HCT116 (cell line): ENCODE results near the gene SDK2. TPM values are rescaled to one million over a fixed set of nuclear protein-coding genes. Genes with fewer than 3 reads are reported as not detected.
A peak's percentile ranks its signal among the peaks of the same experiment; 100 is the strongest.

ENCODE experiments used
- ATAC-seq: fragments of 200-7000 bp; cut with Tn5 transposase; 2 replicates; pipeline ENCODE4 v1.9.1; 2020; ENCODE audit warnings: mild to moderate bottlenecking, moderate library complexity
- BruUV-seq: library from RNA; stranded (reverse); fragments of 400-500 nt; replicated peaks from 2 replicates; lab custom pipeline; 2021; lab: Mats Ljungman, UMichigan
- CTCF ChIA-PET: fragments of 300-600 bp; sonication (Branson Sonifier 250); formaldehyde crosslinking; loops from one replicate; lab custom pipeline; 2021; ENCODE audit warnings: antibody characterized with exemption; lab: Charles Lee
- POLR2A ChIA-PET: fragments of 300-600, 350-600 bp; sonication (Branson Sonifier 250); formaldehyde crosslinking; loops from one replicate; lab custom pipeline; 2021; ENCODE audit warnings: antibody characterized with exemption; lab: Charles Lee
- RAD21 ChIA-PET, 2 experiments: fragments of 300-600 bp; sonication (Branson Sonifier 250); formaldehyde crosslinking; loops; one replicate each; lab custom pipeline; 2023; ENCODE audit warnings: low total read pairs in 2 of 2; ENCODE audit not compliant: uncharacterized antibody in 2 of 2, unreplicated experiment in 2 of 2, low non-redundant PET in 1 of 2; lab: Charles Lee
- DNase-seq: peaks from one replicate; pipeline ENCODE4 v3.0.0-alpha.2; 2010; ENCODE audit warnings: low read depth, low spot score
- H2AFZ ChIP-seq: fragments of 200-600 bp; shearing (Covaris generic), sonication (generic); 2 replicates; pipeline ENCODE4 v1.6.1; 2017; ENCODE audit warnings: low read depth, mixed run types, mixed read lengths, antibody characterized with exemption, low read length; ENCODE audit not compliant: poor library complexity, severe bottlenecking
- H3K27ac ChIP-seq: 2 replicates; pipeline ENCODE4 v1.5.1; 2012; ENCODE audit warnings: low read depth, low read length
- H3K27me3 ChIP-seq: fragments of 200-600 bp; sonication (generic); 2 replicates; pipeline ENCODE4 v1.6.1; 2016; ENCODE audit warnings: mixed run types, low read length, mixed read lengths; ENCODE audit not compliant: insufficient read depth
- H3K36me3 ChIP-seq, 2 experiments: fragments of 200-500 bp in 1 of 2; fragments of 200-600 bp in 1 of 2; sonication (Bioruptor generic) in 1 of 2; sonication (generic) in 1 of 2; 2 replicates each; pipeline versions ENCODE4 v1.5.1 to v1.6.1; 2014 to 2016; ENCODE audit warnings: low read length in 2 of 2, inconsistent platforms in 1 of 2, mixed read lengths in 1 of 2, mixed run types in 1 of 2; ENCODE audit not compliant: insufficient read depth in 2 of 2, control insufficient read depth in 1 of 2
- H3K4me1 ChIP-seq, 2 experiments: fragments of 200-600 bp in 1 of 2; sonication (generic) in 1 of 2; 2 replicates each; pipeline versions ENCODE4 v1.5.1 to v1.6.1; 2012 to 2017; ENCODE audit warnings: low read length in 2 of 2, inconsistent platforms in 1 of 2, mild to moderate bottlenecking in 1 of 2, mixed read lengths in 1 of 2, mixed run types in 1 of 2, moderate library complexity in 1 of 2; ENCODE audit not compliant: insufficient read depth in 2 of 2, control insufficient read depth in 1 of 2
- H3K4me2 ChIP-seq: fragments of 200-600 bp; sonication (generic); 2 replicates; pipeline ENCODE4 v1.6.1; 2017; ENCODE audit warnings: mixed run types, low read length, mixed read lengths
- H3K4me3 ChIP-seq, 2 experiments: fragments of 200-600 bp in 1 of 2; sonication (generic) in 1 of 2; replicated peaks in 1 of 2; 2 replicates each; pipeline ENCODE4 v1.5.1; 2011 to 2016; ENCODE audit warnings: low read length in 2 of 2, control low read depth in 1 of 2, low read depth in 1 of 2, mild to moderate bottlenecking in 1 of 2, mixed read lengths in 1 of 2, mixed run types in 1 of 2
- H3K79me2 ChIP-seq: fragments of 200-600 bp; sonication (generic); 2 replicates; pipeline ENCODE4 v1.6.1; 2017; ENCODE audit warnings: mild to moderate bottlenecking, mixed run types, low read length, moderate library complexity, mixed read lengths; ENCODE audit not compliant: insufficient read depth
- H3K9ac ChIP-seq: fragments of 200-600 bp; sonication (generic); 2 replicates; pipeline ENCODE4 v1.6.1; 2016; ENCODE audit warnings: low read length, mixed read lengths
- H3K9me2 ChIP-seq: fragments of 200-600 bp; sonication (generic), shearing (Covaris generic); 2 replicates; pipeline ENCODE4 v1.6.1; 2017; ENCODE audit warnings: mixed run types, mild to moderate bottlenecking, moderate library complexity; ENCODE audit not compliant: insufficient read depth
- H3K9me3 ChIP-seq, 2 experiments: fragments of 200-500 bp in 1 of 2; fragments of 200-600 bp in 1 of 2; sonication (Bioruptor generic) in 1 of 2; sonication (generic) in 1 of 2; 2 replicates each; pipeline ENCODE4 v1.6.1; 2014 to 2017; ENCODE audit warnings: low read length in 2 of 2, mixed read lengths in 2 of 2, inconsistent platforms in 1 of 2, low read depth in 1 of 2, mild to moderate bottlenecking in 1 of 2, mixed run types in 1 of 2, moderate library complexity in 1 of 2; ENCODE audit not compliant: control insufficient read depth in 1 of 2, insufficient read depth in 1 of 2
- H4K20me1 ChIP-seq: fragments of 200-600 bp; sonication (generic), shearing (Covaris generic); 2 replicates; pipeline ENCODE4 v1.6.1; 2017; ENCODE audit warnings: mixed run types, mild to moderate bottlenecking, moderate library complexity; ENCODE audit not compliant: insufficient read depth
- ATF3 ChIP-seq: IDR thresholded peaks from 2 replicates; pipeline ENCODE4 v1.6.1; 2012
- CBX3 ChIP-seq: IDR thresholded peaks from 2 replicates; pipeline ENCODE4 v1.6.1; 2012; ENCODE audit warnings: low read depth
- CEBPB ChIP-seq: IDR thresholded peaks from 2 replicates; pipeline ENCODE4 v1.6.1; 2012; ENCODE audit warnings: low read depth
- EGR1 ChIP-seq: IDR thresholded peaks from 2 replicates; pipeline ENCODE4 v1.6.1; 2012; ENCODE audit warnings: low read depth
- ELF1 ChIP-seq: IDR thresholded peaks from 2 replicates; pipeline ENCODE4 v1.6.1; 2012; ENCODE audit warnings: low read depth, borderline replicate concordance
- EZH2 ChIP-seq: fragments of 200-600 bp; sonication (generic); IDR thresholded peaks from 2 replicates; pipeline ENCODE4 v1.6.1; 2017; ENCODE audit warnings: antibody characterized with exemption, mixed run types
- EZH2phosphoT487 ChIP-seq: fragments of 200-600 bp; IDR thresholded peaks from 2 replicates; pipeline ENCODE4 v1.6.1; 2018; ENCODE audit warnings: antibody characterized with exemption, borderline replicate concordance
- FOSL1 ChIP-seq: IDR thresholded peaks from 2 replicates; pipeline ENCODE4 v1.6.1; 2012; ENCODE audit warnings: low read depth
- JUND ChIP-seq: IDR thresholded peaks from 2 replicates; pipeline ENCODE4 v1.6.1; 2012
- POLR2A ChIP-seq: IDR thresholded peaks from 2 replicates; pipeline ENCODE4 v1.7.0; 2011; ENCODE audit warnings: borderline replicate concordance; ENCODE audit not compliant: insufficient read depth, insufficient read length; ENCODE audit errors: extremely low read depth
- RAD21 ChIP-seq: IDR thresholded peaks from 2 replicates; pipeline ENCODE4 v1.6.1; 2012; ENCODE audit warnings: low read depth, mild to moderate bottlenecking
- REST ChIP-seq: IDR thresholded peaks from 2 replicates; pipeline ENCODE4 v1.6.1; 2012; ENCODE audit warnings: low read depth
- SIN3A ChIP-seq: IDR thresholded peaks from 2 replicates; pipeline ENCODE4 v1.6.1; 2012; ENCODE audit warnings: low read depth
- SP1 ChIP-seq: IDR thresholded peaks from 2 replicates; pipeline ENCODE4 v1.6.1; 2012; ENCODE audit warnings: low read depth
- SRF ChIP-seq: IDR thresholded peaks from 2 replicates; pipeline ENCODE4 v1.6.1; 2012; ENCODE audit warnings: low read depth
- TCF7L2 ChIP-seq: IDR thresholded peaks from 2 replicates; pipeline ENCODE4 v1.7.0; 2011; ENCODE audit warnings: borderline replicate concordance, inconsistent platforms; ENCODE audit not compliant: insufficient read depth, insufficient read length; ENCODE audit errors: extremely low read depth
- YY1 ChIP-seq: IDR thresholded peaks from 2 replicates; pipeline ENCODE4 v1.6.1; 2011; ENCODE audit warnings: low read length, low read depth, moderate library complexity, mild to moderate bottlenecking; ENCODE audit not compliant: insufficient replicate concordance; ENCODE audit errors: extremely low read depth
- ZFX ChIP-seq: fragments of 450-650 bp; IDR thresholded peaks from 2 replicates; pipeline ENCODE4 v1.6.1; 2017
- intact Hi-C: fragments of 100-400 bp; cut with micrococcal nuclease; formaldehyde crosslinking; loops from 2 replicates; pipeline ENCODE4 v1.10.0; 2022
- total RNA-seq: library from RNA; stranded (reverse); gene quantifications from one replicate; pipeline ENCODE4 v1.2.1, GENCODE V29; 2021; ENCODE audit not compliant: unreplicated experiment
- TF ChIP-seq, protein P1 (sequence below), 3 experiments: fragments of 200-600 bp in 1 of 3; sonication (generic) in 1 of 3; IDR thresholded peaks in 2 of 3; conservative IDR thresholded peaks in 1 of 3; 2 replicates each; pipeline ENCODE4 v1.5.1; 2012 to 2017; ENCODE audit warnings: low read depth in 2 of 3, low read length in 2 of 3, antibody characterized with exemption in 1 of 3, borderline replicate concordance in 1 of 3, control low read depth in 1 of 3, mild to moderate bottlenecking in 1 of 3, mixed read lengths in 1 of 3, mixed run types in 1 of 3, moderate library complexity in 1 of 3; ENCODE audit not compliant: insufficient read depth in 1 of 3
- TF ChIP-seq, protein P2 (sequence below): IDR thresholded peaks from 2 replicates; pipeline ENCODE4 v1.6.1; 2012

SDK2 gene
- total RNA-seq, 1 experiment from 2014 or later: 0.10 TPM

- TF ChIP-seq JUND (peak; percentile 83), YY1 (no peak), ELF1 (no peak)
Observed at GRCh38 chr17:73292031-73292531, 352.2 kb downstream of the SDK2 start (continued).

DNA sequence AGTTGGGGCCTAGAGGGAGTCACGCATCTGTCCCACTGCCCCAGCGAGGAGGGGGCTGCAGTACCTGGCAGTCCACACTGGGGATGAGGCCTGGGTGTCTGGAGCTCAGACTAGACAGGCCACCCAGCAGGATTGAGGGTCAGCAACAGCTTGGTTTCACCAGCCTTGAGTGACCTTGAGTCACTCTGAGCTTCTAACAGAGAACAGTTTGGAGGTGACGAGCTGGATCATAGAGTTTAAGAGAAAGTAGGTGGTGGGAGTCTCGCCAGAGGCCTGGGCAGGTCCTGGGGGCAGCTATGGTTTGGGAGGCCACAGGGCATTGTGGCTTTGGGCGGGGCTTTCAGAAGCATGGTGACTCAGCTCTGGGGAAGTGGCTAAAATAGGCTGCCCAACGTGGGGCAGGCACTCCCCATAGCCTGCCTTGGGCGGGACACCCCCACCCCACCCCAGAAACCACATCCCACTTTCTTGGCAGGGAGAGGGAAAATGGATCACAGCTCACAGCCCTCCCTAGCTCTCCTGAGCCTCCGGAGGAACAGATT is 352.9 kb downstream of the SDK2 start:
- intact Hi-C loops: loop anchor here (5.0 kb wide), 1 partner anchor 699 kb away; no protein-coding TSS in a partner anchor
- peak; percentile 79 for DNase-seq
- TF ChIP-seq SRF (no peak), JUND (peak; percentile 88), CEBPB (no peak), EZH2 (no peak), EZH2phosphoT487 (no peak), POLR2A (no peak), ATF3 (no peak), SIN3A (no peak), ZFX (no peak), CBX3 (no peak), SP1 (peak; percentile 92), YY1 (peak; percentile 54), ELF1 (no peak), TCF7L2 (no peak), FOSL1 (peak; percentile 83), REST (no peak), RAD21 (no peak), EGR1 (no peak)
- TF ChIP-seq, protein P1, sequence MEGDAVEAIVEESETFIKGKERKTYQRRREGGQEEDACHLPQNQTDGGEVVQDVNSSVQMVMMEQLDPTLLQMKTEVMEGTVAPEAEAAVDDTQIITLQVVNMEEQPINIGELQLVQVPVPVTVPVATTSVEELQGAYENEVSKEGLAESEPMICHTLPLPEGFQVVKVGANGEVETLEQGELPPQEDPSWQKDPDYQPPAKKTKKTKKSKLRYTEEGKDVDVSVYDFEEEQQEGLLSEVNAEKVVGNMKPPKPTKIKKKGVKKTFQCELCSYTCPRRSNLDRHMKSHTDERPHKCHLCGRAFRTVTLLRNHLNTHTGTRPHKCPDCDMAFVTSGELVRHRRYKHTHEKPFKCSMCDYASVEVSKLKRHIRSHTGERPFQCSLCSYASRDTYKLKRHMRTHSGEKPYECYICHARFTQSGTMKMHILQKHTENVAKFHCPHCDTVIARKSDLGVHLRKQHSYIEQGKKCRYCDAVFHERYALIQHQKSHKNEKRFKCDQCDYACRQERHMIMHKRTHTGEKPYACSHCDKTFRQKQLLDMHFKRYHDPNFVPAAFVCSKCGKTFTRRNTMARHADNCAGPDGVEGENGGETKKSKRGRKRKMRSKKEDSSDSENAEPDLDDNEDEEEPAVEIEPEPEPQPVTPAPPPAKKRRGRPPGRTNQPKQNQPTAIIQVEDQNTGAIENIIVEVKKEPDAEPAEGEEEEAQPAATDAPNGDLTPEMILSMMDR (IDR thresholded peaks at IDR 0.05 in 2 of 3, conservative IDR thresholded peaks at IDR 0.05 in 1 of 3; ENCODE audit: borderline replicate concordance in 1 of 3, insufficient read depth in 1 of 3, low read depth in 2 of 3, low read length in 2 of 3): no peak
- TF ChIP-seq, protein P2, sequence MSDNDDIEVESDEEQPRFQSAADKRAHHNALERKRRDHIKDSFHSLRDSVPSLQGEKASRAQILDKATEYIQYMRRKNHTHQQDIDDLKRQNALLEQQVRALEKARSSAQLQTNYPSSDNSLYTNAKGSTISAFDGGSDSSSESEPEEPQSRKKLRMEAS: peak; percentile 75

More for the DNA sequence above, 352.9 kb downstream of the SDK2 start:
- H4K20me1 ChIP-seq: no peaks in the 10 kb centered on the region
- H3K27ac ChIP-seq: peak overlapping the region; percentile 94
- POLR2A ChIA-PET: interaction anchor here (1.4 to 2.0 kb wide), 8 partner anchors 9 to 79 kb away, joined by 3 to 15 read pairs (median 5); partner anchors contain the start of gene CDC42EP4
- CTCF ChIA-PET: interaction anchor here (0.8 to 1.3 kb wide), 5 partner anchors 17 to 734 kb away, joined by 4 to 9 read pairs (median 4); no protein-coding TSS in a partner anchor
- H3K36me3 ChIP-seq: peaks cover 0 to under 1% of the 10 kb centered on the region in 2 experiments; a peak in 1 of 4 replicates
- RAD21 ChIA-PET: interaction anchor here (0.5 to 1.7 kb wide), 5 partner anchors 17 to 130 kb away, joined by 3 to 7 read pairs (median 4); no protein-coding TSS in a partner anchor
- H3K4me2 ChIP-seq: peak overlapping the region; percentile 81
- peak overlapping the region; percentile 38 to 50 for H3K4me3 ChIP-seq
- no peaks in the 10 kb centered on the region for H3K27me3 ChIP-seq
- peaks cover 98% of the 10 kb centered on the region for H3K79me2 ChIP-seq
- ATAC-seq: peak; percentile 83
- H3K4me1 ChIP-seq: peaks cover 82 to 91% of the 10 kb centered on the region in 2 experiments
- no peaks in the 10 kb centered on the region for H3K9me3 ChIP-seq
- no TSS peak for BruUV-seq
- H3K9ac ChIP-seq: peak overlapping the region; percentile 81
- H3K9me2 ChIP-seq: no peaks in the 10 kb centered on the region
- no peak overlapping the region for H2AFZ ChIP-seq
